Activated gamma-delta T cell treated with Interleukin-2 at 50 U/mL for 16 hours (primary cell): ENCODE results near the gene UBE2R2.
"Not testable (repeated sequence)": the region's sequence is repeated elsewhere in the genome, so short reads cannot be mapped to it uniquely, and the experiment has no call there.

Experiments
- DNase-seq: peaks from one replicate; pipeline ENCODE4 v3.0.0-alpha.2; 2020

The UBE2R2 gene

DNA sequence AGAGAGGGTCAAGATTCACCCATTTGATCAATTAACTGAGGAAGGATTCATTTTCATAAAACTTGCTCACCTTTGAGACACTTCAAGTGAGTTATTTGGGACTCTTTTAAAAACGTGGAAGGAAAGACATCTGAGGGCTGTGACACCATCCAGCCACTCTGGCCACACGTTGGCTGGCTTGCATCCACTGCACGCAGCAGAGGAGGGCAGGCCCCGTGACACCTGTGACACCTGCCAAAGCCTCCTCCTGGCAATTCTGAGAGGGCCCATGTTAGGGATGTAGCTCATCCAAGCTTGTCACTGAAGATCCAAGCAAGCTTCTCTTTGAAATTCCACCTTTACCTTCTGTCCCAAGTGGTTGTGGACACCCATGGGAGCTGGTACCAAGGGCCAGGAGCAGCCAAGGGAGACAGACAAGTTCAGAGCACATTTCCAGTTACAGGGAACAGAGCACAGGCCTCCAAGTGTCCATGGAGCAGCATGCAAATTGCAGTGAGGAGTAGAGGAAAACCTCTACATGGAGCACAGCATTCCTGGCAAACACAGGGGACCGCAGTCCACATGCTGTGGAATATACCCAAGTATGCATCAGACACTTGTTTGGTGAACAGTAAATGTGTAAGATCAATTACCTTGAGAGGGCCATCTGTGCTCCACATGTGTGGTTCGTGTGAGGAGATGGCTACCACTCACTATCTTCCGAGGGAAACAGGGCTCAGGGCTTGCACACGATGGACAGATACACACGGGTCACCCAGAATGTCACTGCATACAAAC is 16.8 kb upstream of the UBE2R2 start:
- no peak for DNase-seq

DNA sequence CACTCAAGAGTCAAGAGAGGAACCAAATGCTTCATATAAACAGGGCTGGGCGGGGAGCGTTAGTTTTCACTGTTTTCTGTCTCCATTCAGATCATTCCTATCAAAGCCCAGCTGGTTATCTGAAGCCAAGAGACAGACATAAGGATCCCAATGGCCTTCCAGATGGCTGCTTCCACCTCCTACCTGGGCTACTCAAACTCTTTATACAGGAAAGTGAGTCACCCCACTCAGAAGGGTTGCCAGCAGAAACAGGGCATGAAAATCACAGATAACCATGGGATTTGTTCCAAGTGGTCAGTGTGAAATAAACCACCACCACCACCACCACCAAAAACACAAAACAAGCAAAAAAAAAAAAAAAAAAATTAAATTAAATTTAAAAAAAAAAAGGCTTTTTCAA is 16.1 kb upstream of the UBE2R2 start:
- no peak for DNase-seq

GRCh38 chr9:33801943-33802500 is 14.9 kb upstream of the UBE2R2 start:
- DNase-seq: not testable (repeated sequence)

GRCh38 chr9:33804196-33804595 is 12.8 kb upstream of the UBE2R2 start:
- not testable (repeated sequence) for DNase-seq

DNA sequence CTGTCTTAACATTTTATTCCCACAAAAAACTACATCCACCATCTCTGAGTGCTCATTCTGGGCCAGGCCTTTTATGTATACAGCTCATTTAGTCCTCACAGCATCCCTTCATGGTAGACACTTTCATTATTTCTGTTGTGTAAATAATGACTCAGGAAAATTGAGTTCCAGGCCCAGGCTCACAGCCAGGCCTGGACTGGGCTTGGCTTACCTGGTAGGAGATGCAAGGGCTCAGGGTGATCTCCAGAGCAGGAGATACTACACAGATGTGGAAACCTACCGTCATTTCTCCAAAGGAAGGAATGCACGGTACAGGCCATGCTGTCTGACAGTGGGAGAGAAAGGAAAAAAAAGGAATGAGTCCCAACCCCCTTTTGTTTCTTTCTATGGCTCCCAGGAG is 9.8 kb upstream of the UBE2R2 start:
- not testable (repeated sequence) for DNase-seq

DNA sequence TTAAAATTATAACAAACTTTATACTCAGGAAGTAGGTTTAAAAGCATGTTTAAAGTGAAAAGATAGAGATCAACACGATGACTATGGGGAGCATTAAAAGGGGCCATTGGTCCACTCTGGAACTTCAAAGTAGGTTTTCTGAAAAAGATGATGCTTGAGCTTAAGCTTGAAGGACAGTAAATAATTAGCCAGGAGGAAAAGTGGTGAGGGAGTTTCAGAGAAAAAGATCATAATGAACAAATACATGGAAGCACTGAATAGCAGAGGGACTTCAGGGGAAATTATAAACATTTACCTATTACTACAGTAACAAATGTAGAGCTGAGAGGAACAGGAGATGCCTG is 8.0 kb upstream of the UBE2R2 start:
- DNase-seq: not testable (repeated sequence)

- no peak for DNase-seq
These were observed 7.5 kb upstream of the UBE2R2 start for GRCh38 chr9:33809506-33809905.

- DNase-seq: no peak
These were observed 3.0 kb upstream of the UBE2R2 start for GRCh38 chr9:33813712-33814641.

- DNase-seq: no peak
These were observed 1.2 kb upstream of the UBE2R2 start for GRCh38 chr9:33815781-33816180.

- DNase-seq: peak; percentile 43
These were observed 587 bp downstream of the UBE2R2 start for GRCh38 chr9:33817327-33818166.

GRCh38 chr9:33818167-33818846 is 1.3 kb downstream of the UBE2R2 start:
- DNase-seq: no peak

DNA sequence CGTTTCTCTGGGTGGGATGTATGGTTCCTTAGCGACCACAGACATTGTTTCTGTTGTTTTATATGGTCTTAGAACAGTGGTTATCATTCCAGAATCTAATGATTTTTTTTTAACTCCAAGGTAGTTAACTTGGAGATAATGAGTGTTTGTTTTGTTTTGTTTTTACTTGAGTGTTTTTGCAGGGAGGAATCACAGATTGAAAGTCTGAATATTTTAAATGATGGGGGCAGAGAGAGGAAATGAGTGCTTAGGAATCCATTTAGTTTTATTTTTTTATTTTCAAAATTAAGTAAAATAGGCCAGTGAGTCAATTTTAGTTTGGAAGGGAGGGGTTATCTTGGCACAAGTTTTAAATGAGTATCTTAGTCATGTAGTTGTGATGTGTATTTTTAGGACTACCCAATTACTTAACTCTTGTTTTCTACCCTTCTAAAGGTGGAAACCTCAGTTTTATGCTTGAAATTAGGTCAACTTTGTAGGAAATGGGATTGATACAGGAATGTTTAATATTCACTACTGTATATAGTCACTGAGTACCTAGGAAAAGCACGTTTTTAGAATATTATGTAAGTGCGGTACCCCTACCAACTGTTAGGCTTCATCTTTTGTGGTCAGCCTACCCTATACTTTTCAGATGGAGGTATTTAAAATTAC is 2.0 kb downstream of the UBE2R2 start:
- no peak for DNase-seq

GRCh38 chr9:33820231-33820745 is 3.3 kb downstream of the UBE2R2 start:
- no peak for DNase-seq

GRCh38 chr9:33823801-33824200 is 6.8 kb downstream of the UBE2R2 start:
- DNase-seq: no peak

DNA sequence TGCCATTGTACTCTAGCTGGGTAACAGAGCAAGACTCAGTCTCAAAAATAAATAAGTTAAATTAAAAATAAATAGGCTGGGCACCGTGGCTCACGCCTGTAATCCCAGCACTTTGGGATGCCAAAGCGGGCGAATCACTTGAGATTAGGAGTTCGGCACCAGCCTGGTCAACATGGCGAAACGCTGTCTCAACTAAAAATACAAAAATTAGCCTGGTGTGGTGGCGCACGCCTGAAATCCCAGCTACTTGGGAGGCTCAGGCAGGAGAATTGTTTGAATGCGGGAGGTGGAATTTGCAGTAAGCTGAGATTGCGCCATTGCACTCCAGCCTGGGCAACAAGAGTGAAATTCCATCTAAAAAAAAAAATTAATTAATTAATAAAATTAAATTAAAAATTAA is 10.3 kb downstream of the UBE2R2 start:
- DNase-seq: not testable (repeated sequence)

GRCh38 chr9:33829641-33830230 is 12.8 kb downstream of the UBE2R2 start:
- DNase-seq: not testable (repeated sequence)

DNA sequence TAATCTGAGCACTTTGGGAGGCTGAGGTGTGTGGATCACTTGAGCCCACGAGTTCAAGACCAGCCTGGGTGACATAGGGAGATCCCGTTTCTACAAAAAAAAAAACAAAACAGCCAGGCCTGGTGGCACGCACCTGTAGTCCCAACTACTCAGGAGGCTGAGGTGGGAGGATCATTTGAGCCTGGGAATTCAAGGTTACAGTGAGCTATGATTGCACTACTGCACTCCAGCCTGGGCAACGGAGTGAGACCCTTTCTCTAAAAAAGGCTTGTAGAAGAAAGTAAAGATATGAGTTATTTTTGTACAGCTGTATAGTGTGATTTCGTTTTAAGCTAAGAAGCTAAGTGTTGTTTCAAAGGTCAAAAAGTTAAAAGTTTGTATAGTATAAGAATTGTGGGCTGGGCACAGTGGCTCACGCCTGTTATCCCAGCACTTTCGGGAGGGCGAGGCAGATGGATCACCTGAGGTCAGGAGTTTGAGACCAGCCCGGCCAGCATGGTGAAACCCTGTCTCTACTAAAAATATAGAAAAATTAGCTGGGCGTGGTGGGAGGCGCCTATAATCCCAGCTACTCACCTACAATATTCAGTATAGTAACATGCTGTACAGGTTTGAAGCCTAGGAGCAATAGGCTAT is 18.8 kb downstream of the UBE2R2 start:
- no peak for DNase-seq

DNA sequence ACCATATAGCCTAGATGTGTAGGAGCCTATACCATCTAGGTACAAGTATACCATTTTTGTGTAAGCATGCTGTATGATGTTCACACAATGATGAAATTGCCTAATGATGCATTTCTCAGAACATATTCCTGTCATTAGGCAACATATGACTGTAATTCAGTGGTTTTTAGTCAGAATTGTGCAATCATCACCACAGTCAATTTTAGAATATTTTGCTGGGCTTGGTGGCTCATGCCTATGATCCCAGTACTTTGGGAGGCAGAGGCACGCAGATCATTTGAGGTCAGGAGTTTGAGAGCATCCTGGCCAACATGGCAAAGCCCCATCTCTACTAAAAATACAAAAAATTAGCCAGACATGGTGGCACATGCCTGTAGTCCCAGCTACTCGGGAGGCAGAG is 19.3 kb downstream of the UBE2R2 start:
- DNase-seq: not testable (repeated sequence)

- DNase-seq: no peak
These were observed 20.2 kb downstream of the UBE2R2 start for GRCh38 chr9:33837138-33837537.

- no peak for DNase-seq
These were observed 23.4 kb downstream of the UBE2R2 start for GRCh38 chr9:33840381-33840780.
